H1 (cell line): ENCODE measurements around the gene COL28A1. TPM values are rescaled to one million over a fixed set of nuclear protein-coding genes. Genes with fewer than 3 reads are reported as not detected.

Source experiments
- BACH1 ChIP-seq: IDR thresholded peaks from 2 replicates; pipeline ENCODE4 v1.6.1; 2012; ENCODE audit warnings: low read length, improper control_type of control experiment
- GABPA ChIP-seq: IDR thresholded peaks from 2 replicates; pipeline ENCODE4 v1.6.1; 2011; ENCODE audit warnings: mild to moderate bottlenecking, low read length, moderate library complexity, borderline replicate concordance; ENCODE audit not compliant: insufficient read depth
- HDAC2 ChIP-seq, 2 experiments: fragments of 300-600 bp in 1 of 2; sonication (generic) in 1 of 2; IDR thresholded peaks; 2 replicates each; pipeline ENCODE4 v1.6.1; 2011 to 2012; ENCODE audit warnings: low read depth in 2 of 2, low read length in 2 of 2, mild to moderate bottlenecking in 2 of 2, moderate library complexity in 2 of 2, borderline replicate concordance in 1 of 2, inconsistent platforms in 1 of 2
- HDAC6 ChIP-seq: IDR thresholded peaks from one replicate; pipeline ENCODE4 v1.7.1; 2012; ENCODE audit warnings: low read depth, mild to moderate bottlenecking, inconsistent platforms, low read length, moderate library complexity
- NRF1 ChIP-seq: IDR thresholded peaks from 2 replicates; pipeline ENCODE4 v1.6.1; 2011; ENCODE audit warnings: mild to moderate bottlenecking, low read depth, low read length, improper control_type of control experiment
- PHF8 ChIP-seq: fragments of 200-600 bp; sonication (generic); conservative IDR thresholded peaks from 2 replicates; pipeline ENCODE4 v1.7.1; 2012; ENCODE audit warnings: low read depth, mild to moderate bottlenecking, inconsistent platforms, low read length, moderate library complexity
- POU5F1 ChIP-seq: IDR thresholded peaks from 2 replicates; pipeline ENCODE4 v1.6.1; 2011; ENCODE audit warnings: low read depth, mild to moderate bottlenecking, low read length, moderate library complexity
- RNF2 ChIP-seq: fragments of 200-900, 300-1000 bp; sonication (generic); IDR thresholded peaks from 2 replicates; pipeline ENCODE4 v1.7.1; 2016; ENCODE audit warnings: borderline replicate concordance, low read depth, mild to moderate bottlenecking, antibody characterized with exemption, low read length; ENCODE audit not compliant: poor library complexity, severe bottlenecking; ENCODE audit errors: missing control alignments
- SRF ChIP-seq: IDR thresholded peaks from 2 replicates; pipeline ENCODE4 v1.6.1; 2011; ENCODE audit warnings: mild to moderate bottlenecking, low read depth, low read length, moderate library complexity
- SUZ12 ChIP-seq: fragments of 200-600 bp; sonication (generic); IDR thresholded peaks from 2 replicates; pipeline ENCODE4 v1.6.1; 2012; ENCODE audit warnings: mild to moderate bottlenecking, inconsistent platforms, low read length, moderate library complexity, mixed read lengths
- TEAD4 ChIP-seq: IDR thresholded peaks from 2 replicates; pipeline ENCODE4 v1.6.1; 2012; ENCODE audit warnings: low read depth, low read length, inconsistent platforms, mixed read lengths
- polyA plus RNA-seq, 7 experiments: library from polyadenylated mRNA; depleted of rRNA in 3 of 7; stranded (reverse) in 5 of 7; unstranded in 2 of 7; fragments of >200 nt in 5 of 7; fragments of 200-250 nt in 2 of 7; gene quantifications; 1 replicate in 5 of 7; 2 replicates in 1 of 7; 4 replicates in 1 of 7; pipeline versions ENCODE4 v1.2.1 to v1.2.3, GENCODE V29; 2011 to 2013; ENCODE audit warnings: missing spikeins in 2 of 7, mixed read lengths in 2 of 7
- total RNA-seq: library from RNA; stranded (reverse); fragmentation: NEBNext Ultra II Directional; extraction: Animal tissue kit (Norgen Biotek cat#: 25700); gene quantifications from 2 replicates; pipeline ENCODE4 v1.2.1, GENCODE V29; 2021
- TF ChIP-seq, protein P1 (sequence below): fragments of 300-600 bp; sonication (generic); IDR thresholded peaks from 2 replicates; pipeline ENCODE4 v1.7.1; 2012; ENCODE audit warnings: low read length, moderate library complexity, mild to moderate bottlenecking, inconsistent platforms; ENCODE audit not compliant: insufficient replicate concordance

Gene COL28A1
- total and polyA plus RNA-seq, 2 of the 8 experiments (the other 6 are each of a cell fraction or from before 2014, with no cell fraction given) = 0.22 to 0.38 TPM

DNA sequence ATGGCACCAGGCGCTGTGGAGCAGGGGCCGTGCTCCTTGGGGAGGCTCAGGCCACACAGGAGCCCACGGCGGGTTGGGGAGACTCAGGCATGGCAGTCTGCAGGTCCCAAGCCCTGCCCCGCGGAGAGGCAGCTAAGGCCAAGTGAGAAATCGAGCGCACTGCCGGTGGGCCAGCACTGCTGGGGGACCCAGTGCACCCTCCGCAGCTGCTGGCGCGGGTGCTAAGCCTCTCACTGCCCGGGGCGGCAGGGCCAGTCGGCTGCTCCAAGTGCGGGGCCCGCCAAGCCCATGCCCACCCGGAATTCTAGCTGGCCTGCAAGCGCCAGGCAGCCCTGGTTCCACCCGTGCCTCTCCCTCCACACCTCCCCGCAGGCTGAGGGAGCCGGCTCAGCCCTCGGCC is 57.1 kb downstream of the COL28A1 start (continued):
- TF ChIP-seq, protein P1, sequence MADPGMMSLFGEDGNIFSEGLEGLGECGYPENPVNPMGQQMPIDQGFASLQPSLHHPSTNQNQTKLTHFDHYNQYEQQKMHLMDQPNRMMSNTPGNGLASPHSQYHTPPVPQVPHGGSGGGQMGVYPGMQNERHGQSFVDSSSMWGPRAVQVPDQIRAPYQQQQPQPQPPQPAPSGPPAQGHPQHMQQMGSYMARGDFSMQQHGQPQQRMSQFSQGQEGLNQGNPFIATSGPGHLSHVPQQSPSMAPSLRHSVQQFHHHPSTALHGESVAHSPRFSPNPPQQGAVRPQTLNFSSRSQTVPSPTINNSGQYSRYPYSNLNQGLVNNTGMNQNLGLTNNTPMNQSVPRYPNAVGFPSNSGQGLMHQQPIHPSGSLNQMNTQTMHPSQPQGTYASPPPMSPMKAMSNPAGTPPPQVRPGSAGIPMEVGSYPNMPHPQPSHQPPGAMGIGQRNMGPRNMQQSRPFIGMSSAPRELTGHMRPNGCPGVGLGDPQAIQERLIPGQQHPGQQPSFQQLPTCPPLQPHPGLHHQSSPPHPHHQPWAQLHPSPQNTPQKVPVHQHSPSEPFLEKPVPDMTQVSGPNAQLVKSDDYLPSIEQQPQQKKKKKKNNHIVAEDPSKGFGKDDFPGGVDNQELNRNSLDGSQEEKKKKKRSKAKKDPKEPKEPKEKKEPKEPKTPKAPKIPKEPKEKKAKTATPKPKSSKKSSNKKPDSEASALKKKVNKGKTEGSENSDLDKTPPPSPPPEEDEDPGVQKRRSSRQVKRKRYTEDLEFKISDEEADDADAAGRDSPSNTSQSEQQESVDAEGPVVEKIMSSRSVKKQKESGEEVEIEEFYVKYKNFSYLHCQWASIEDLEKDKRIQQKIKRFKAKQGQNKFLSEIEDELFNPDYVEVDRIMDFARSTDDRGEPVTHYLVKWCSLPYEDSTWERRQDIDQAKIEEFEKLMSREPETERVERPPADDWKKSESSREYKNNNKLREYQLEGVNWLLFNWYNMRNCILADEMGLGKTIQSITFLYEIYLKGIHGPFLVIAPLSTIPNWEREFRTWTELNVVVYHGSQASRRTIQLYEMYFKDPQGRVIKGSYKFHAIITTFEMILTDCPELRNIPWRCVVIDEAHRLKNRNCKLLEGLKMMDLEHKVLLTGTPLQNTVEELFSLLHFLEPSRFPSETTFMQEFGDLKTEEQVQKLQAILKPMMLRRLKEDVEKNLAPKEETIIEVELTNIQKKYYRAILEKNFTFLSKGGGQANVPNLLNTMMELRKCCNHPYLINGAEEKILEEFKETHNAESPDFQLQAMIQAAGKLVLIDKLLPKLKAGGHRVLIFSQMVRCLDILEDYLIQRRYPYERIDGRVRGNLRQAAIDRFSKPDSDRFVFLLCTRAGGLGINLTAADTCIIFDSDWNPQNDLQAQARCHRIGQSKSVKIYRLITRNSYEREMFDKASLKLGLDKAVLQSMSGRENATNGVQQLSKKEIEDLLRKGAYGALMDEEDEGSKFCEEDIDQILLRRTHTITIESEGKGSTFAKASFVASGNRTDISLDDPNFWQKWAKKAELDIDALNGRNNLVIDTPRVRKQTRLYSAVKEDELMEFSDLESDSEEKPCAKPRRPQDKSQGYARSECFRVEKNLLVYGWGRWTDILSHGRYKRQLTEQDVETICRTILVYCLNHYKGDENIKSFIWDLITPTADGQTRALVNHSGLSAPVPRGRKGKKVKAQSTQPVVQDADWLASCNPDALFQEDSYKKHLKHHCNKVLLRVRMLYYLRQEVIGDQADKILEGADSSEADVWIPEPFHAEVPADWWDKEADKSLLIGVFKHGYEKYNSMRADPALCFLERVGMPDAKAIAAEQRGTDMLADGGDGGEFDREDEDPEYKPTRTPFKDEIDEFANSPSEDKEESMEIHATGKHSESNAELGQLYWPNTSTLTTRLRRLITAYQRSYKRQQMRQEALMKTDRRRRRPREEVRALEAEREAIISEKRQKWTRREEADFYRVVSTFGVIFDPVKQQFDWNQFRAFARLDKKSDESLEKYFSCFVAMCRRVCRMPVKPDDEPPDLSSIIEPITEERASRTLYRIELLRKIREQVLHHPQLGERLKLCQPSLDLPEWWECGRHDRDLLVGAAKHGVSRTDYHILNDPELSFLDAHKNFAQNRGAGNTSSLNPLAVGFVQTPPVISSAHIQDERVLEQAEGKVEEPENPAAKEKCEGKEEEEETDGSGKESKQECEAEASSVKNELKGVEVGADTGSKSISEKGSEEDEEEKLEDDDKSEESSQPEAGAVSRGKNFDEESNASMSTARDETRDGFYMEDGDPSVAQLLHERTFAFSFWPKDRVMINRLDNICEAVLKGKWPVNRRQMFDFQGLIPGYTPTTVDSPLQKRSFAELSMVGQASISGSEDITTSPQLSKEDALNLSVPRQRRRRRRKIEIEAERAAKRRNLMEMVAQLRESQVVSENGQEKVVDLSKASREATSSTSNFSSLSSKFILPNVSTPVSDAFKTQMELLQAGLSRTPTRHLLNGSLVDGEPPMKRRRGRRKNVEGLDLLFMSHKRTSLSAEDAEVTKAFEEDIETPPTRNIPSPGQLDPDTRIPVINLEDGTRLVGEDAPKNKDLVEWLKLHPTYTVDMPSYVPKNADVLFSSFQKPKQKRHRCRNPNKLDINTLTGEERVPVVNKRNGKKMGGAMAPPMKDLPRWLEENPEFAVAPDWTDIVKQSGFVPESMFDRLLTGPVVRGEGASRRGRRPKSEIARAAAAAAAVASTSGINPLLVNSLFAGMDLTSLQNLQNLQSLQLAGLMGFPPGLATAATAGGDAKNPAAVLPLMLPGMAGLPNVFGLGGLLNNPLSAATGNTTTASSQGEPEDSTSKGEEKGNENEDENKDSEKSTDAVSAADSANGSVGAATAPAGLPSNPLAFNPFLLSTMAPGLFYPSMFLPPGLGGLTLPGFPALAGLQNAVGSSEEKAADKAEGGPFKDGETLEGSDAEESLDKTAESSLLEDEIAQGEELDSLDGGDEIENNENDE = no peak
- TF ChIP-seq RNF2 (no peak), SUZ12 (no peak), TEAD4 (no peak), SRF (no peak), NRF1 (no peak), GABPA (no peak), PHF8 (no peak), HDAC2 (IDR thresholded peaks at IDR 0.05; ENCODE audit: borderline replicate concordance in 1 of 2, low read depth in 2 of 2, low read length in 2 of 2) (no peak), POU5F1 (no peak), BACH1 (no peak), HDAC6 (no peak)
